GM19324 (cell line): ENCODE measurements around the gene ZC3H4.
"Not testable (repeated sequence)": the region's sequence is repeated elsewhere in the genome, so short reads cannot be mapped to it uniquely, and the experiment has no call there.

Experiments used
- ATAC-seq: cut with Tn5 transposase; IDR thresholded peaks from one replicate; pipeline ENCODE4 v1.9.1; 2021; ENCODE audit warnings: mild to moderate bottlenecking, moderate library complexity; ENCODE audit not compliant: unreplicated experiment, low FRiP score

ZC3H4 gene

DNA sequence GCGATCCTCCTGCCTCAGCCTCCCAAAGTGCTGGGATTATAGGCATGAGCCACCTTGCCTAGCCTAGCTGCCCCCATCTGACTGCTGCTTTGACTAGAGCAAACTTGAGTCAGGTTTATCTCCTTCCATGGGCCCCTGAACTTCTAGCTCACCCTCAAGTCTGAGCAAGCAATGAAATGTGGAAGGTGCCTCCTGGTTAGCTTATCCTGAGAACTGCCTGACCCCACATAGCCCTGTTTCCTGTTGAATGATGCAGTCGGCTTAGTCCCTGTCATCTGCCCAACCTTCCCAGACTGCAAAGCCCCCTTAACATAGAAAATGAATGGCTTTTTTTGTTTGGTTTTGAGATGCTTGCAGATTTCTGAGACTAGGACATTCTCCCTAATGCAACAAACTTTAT, 56.2 kb downstream of the ZC3H4 start:
- ATAC-seq = no peak

DNA sequence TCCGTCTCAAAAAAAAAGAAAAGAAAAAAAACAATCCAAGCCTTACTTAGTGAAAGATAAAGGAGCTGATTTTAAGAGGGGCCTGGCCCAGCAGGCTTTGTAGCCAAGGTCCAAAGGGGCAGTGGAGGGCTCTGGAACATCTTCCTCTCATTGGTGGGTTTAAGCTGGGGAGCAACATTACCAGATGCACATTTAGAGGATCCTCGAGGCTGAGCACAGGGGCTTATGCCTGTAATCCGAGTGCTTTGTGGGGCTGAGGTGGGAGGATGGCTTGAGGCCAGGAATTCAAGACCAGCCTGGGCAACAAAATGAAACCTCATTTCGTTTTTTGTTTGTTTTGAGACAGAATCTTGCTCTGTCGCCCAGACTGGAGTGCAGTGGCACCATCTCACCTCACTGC, 57.2 kb downstream of the ZC3H4 start:
- no peak for ATAC-seq

DNA sequence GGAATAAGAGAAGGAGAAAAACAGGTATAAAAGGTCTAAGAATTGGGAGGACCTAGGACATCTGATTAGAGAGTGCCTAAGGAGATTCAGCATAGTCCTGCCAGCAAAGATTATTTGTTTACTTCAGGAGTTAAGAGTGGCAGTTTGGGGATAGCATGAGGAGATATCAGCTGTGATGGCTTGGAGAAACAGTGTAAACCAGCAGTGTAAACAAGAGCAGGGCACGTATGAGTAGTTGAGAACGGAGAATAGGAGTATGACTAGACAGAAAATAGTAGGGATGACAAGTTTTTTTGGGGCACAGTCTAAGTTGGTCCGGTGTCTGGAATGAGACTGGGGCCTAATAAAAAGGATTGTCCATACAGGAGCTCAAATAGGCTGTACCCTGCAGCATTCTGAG, 63.0 kb downstream of the ZC3H4 start:
- ATAC-seq = not testable (repeated sequence)

DNA sequence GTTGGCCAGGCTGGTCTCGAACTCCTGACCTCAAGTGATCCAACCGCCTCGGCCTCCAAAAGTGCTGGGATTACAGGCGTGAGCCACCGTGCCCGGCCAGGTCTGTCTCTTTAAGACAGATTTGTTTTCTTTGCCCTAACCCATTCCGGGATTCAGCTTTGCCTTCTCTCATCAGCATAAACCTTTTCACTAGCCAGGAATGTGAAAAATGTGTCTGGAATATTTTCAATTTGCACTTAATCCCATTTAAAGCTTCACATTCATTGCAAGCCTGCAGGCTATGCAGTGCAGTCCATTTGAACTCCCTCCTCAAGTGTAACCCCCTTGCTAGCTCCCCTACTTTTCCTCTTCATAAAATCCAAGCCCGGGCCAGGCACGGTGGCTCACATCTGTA, 64.3 kb downstream of the ZC3H4 start:
- ATAC-seq = no peak

DNA sequence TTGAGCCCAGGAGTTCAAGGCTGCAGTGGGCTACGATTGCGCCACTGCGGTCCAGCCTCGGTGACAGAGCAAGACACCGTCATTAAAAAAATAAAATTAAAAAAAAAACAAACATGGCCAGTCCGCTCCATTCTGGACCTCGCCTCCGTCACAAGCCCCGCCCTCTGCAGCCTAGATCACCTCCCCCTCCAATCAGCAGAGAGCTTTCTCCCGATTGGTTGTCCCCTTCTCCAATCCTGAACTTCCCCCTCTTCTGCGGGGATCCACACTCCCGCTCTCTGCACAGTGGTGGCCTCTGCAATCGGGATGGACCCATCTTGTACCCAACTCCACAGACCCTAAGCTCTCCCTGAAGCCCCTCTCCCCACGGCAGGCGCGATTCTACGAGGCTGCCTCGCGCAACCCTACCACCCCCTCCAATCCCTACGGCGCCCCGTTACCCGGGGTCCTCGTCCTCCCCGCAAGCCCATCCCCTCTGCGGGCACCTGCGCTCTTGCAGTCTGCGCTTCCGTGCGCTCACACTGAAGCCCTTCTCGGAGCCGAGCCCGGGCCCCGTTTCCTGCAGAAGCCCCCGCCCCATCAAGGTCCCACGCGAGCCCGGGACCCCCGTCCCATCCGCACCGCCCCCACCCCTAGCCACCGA, 65.7 kb downstream of the ZC3H4 start:
- ATAC-seq = peak; percentile 16

DNA sequence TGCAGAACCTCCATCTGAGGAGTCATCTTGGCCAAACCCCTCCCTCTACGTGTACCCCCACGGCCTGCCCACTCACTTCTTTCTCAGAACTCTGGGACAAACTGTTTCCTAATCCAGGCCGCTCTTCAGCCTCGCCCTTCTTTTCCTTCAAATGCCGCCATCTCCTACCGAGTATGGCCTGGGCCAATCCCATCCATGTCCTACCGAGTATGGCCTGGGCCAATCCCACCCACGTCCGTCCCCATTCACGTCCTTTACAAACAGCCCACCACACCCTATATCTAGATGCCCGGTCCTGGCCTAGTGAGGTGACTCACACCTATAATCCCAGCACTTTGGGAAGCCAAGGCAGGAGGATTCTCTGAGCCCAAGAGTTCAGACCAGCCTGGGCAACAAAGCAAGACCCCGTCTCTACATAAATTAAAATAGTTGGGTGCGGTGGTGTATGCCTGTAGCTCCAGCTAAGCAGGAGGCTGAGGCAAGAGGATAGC, 66.3 kb downstream of the ZC3H4 start:
- ATAC-seq = no peak

DNA sequence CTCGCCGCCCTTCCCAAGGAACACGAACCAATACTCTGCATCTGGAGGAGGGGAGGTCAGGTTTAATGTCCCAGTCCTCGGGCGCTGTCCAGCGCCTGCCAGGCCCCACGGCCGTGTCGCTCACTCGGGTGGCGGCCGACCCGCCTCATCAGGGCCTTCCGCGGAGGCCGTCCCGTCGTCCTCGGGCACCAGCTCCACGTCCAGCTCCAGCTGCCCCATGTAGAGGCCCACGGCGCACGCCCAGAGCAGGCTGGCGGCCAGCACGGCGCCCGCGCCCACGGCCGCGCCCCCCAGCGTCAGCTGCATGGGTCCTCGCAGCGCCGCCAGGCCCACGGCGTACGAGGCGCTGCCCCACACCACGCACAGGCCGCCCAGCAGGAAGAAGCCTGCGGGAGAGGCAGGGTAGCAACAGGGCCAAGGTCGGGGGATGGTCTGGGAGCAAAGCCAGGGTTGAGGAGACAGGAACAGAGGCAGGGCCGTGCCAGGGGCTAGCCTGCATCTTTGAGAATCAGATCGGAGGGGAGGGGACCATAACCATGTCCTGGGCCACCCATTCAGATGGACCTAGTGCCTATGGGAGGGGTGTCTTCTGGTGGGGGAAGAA, 67.6 kb downstream of the ZC3H4 start:
- ATAC-seq = no peak

DNA sequence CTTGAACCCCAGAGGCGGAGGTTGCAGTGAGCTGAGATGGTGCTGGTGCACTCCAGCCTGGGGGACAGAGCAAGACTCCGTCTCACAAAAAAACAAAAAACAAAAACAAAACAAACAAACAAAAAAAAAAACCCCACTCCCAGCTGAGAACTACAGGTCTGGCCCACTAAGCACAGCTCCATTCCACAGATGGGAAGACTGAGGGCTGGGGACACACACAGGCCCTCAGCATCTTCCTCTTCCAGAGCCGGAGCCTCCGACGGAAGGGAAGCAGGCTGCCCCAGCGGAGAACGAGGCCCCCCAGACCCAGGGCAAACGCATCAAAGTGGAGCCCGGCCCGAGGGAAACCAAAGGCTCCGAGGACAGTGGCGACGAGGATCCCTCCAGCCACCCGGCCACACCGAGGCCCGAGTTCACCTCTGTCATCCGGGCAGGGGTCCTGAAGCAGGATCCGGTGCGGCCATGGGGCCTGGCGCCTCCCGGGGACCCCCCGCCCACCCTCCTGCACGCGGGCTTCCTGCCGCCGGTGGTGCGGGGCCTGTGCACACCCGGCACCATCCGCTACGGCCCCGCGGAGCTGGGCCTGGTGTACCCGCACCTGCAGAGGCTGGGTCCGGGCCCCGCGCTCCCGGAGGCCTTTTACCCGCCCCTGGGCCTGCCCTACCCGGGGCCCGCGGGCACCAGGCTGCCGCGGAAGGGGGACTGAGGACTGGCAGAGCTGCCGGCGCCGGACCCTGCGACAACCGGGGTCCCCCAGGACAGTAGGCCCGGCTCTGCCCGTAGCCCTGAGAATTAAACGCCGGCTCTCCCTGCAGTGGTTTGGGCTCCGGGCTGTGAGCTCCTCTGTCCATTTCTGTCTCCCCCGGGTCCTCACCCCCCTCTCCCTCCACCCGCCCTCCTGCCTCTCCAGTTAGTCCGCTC, 68.4 kb downstream of the ZC3H4 start:
- no peak for ATAC-seq

DNA sequence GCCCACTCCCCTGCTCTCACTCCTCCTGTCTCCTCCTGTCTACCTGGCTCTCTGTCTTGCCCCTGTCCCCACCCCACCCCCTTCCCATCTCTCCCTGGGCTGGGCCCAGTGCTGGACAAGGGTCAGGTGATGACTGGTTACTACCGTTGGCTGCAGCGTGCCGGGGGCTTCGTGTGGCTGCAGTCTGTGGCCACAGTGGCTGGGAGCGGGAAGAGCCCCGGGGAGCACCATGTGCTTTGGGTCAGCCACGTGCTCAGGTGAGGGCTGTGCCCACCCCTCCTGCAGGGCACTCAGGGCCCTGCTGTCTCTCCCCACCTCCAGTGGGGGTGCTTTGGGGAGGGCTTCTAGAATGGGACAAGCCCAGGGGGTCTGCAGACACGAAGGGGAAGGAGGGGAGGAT, 72.7 kb downstream of the ZC3H4 start:
- ATAC-seq = no peak

DNA sequence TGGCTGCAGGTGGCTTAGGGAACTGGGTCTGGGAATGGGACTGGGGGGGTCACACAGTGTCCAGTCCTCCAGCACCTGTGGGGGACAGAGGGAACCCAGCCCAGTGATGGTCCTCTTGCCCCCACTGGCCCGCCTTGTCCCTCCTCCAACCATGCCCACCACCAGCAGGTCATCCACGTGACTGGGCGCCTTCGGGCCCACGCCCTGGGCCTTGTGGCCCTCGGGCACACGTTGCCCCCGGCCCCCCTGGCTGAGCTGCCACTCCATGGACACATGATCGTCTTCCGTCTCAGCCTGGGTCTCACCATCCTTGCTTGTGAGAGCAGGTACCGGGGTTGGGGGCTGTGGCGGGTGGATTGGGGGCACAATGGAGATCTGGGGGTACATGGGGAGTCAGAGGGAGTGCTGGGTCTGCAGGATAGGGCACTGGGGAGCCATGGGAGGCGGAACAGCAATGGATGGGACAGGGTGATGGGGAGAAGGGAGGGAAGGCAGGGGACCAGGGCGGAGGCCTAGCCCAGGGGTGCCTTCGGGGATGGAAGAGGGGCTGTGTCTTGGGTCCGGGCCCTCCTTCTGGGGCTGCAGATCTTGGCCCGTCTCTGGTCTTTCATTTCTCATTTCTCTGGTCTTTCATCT, 74.2 kb downstream of the ZC3H4 start:
- ATAC-seq = no peak

DNA sequence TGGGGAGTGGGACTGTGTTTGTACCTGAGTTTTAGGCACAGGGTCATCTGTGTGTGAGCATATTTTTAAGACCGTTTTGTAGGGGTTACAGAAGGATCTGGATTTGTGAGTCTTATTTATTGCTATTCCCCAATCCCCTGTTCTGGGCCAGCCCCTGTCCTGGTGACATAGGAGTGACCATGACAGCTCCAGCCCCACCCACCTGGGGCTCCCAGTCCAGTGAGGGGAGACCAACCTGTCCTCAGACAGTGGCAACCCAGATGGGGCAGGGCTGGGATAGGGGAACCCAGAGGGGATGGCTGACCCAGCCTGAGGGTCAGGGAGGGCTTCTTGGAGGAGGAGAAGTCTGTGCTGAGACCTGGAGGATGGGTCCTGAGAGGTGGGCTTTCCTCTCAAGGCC, 75.8 kb downstream of the ZC3H4 start:
- ATAC-seq = no peak

DNA sequence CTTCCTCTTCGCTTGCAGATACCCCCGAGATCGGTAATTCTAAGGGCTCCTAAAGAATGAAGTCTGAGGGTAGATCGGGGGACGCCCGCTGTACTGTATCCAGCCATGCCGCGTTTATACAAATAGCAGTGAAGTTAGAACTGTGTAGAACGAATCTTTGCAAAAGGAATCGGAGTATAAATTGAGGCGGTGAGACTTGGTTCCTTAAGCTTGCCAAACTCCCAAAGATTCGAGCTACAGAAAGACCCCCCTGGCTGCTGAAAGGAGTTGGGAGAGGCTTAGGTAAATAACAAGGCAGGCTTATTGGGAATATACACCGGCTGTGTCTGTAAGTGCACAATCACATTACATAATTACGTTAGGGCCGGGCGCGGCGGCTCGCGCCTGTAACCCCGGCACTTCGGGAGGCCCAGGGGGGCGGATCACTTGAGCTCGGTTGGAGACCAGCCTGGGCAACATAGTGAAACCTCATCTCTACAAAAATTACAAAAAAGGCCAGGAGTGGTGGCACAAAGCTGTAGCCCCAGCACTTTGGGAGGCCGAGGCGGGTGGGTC, 77.4 kb downstream of the ZC3H4 start:
- ATAC-seq = no peak

DNA sequence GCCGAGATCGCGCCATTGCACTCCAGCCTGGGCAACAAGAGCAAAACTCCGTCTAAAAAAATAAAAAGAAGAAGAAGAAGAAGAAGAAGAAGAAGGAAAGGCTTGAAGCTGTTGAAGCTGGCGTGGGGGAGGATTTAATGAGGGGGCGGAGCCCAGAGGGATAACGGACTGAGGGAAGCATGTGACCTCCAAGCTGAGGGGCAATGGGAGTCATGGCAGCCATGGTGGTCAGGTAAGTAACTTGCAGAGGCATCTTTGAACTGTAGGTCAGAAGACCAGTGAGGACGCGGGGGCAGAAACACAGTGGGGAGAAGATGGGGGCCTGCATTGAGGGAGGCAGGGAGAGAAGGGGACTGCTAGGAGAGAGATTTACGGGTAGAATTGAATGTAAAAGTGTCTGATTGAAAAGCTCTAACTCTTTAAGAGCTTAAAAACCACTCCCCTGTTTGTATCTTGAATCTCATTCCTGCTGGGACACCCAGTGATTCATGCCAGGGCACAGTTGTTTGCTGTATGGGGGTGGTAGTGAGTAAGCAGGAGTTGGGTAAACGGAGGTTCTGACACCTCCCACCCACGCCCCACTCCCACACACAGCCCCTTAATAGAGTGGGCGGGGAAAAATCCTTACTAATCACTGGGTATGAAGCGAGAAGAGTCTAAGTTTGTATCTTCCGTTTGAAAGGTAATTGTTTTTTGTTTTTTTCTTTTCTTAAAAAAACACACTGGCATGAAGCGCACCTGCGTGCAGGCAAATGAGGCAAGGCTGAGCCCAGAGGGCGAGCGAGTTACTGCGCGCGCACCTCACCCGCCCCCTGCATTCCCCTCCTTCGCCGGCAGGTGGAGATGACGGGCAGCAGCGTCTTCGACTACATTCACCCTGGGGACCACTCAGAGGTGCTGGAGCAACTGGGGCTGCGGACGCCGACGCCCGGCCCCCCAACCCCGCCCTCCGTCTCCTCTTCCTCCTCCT, 78.2 kb downstream of the ZC3H4 start:
- ATAC-seq = peak; percentile 87

DNA sequence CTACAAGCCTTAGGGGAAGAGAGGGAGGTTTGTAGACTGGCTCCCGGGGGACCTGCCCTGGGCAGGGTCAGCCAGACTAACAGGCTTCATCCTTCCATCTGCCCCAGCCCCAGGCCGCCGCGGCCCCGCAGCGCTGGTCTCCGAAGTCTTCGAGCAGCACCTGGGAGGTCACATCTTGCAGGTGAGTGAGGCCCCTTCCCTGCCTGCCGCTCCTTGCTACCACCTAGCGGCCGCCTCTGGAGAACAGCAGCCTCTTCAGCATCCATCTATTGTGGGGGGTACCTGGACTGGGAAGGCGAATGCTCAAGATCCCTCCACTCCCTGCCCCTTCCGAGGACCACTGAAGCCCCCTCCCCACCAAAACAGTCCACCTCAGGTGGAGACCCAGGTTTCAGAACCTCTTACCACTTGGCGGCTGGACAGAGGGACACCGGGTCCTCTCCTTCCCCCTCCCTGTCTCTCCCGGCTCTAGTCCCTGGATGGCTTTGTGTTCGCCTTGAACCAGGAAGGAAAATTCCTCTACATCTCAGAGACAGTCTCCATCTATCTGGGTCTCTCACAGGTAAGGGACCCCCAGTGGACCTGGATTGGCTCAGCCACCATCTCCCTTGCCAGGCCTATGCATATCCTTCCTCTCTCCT, 81.3 kb downstream of the ZC3H4 start:
- ATAC-seq = no peak

DNA sequence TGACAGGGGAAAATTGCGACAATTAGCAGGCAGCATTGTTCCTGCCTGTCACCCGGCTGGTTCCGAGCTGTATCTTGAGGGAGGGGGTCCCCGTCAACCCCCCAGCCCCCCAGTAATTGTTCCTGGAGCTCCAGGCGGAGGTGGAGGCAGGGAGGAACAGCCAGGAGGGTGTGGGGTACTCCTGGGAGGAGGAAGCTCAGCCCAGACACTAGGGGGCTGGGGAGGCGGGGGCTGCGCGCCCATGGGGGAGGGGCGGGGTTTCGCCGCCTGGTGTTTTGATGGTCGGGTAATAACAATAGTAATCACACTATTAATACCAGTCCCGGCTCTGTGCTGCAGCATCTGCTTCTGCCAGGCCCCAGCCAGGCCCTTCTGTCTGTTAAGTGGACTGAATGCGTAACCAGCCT, 85.4 kb downstream of the ZC3H4 start:
- ATAC-seq = no peak

DNA sequence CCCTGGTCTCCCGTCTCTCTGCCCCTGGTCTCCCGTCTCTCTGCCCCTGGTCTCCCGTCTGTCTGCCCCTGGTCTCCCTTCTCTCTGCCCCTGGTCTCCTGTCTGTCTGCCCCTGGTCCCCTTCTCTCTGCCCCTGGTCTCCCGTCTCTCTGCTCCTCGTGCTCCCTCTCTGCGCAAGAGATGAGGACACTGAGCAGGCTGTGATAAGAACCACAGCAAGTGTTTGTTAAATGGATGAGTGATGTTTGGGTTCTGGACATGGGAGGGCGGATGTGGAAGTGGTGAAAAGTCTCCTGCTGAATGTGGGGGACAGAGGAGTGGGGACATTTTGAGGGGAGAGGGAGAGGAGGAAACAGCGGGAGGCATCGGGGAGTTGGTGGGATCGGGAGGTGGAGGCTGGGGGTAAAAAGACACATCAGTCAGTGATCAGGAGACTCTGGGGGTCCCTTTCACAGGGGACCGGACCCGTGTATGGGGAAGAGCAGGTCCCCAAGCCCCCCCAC, 85.9 kb downstream of the ZC3H4 start:
- no peak for ATAC-seq

DNA sequence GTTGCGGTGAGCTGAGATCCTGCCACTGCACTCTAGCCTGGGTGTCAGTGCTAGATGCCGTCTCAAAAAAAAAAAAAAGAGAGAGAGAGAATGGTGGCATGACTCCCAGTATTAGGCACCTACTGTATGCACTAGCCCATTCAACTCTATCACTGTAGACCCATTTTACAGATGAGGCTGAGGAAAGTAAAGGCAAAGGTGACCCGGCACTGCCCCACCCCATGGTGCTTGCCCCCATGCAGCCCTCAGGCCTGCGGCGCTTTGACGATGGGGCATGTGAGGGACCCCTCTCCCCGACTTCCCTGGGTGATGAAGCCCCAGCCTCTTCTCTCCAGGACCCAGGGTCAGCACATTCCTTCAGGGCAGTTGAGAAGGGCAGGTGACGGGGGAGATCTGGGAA, 86.7 kb downstream of the ZC3H4 start:
- no peak for ATAC-seq

DNA sequence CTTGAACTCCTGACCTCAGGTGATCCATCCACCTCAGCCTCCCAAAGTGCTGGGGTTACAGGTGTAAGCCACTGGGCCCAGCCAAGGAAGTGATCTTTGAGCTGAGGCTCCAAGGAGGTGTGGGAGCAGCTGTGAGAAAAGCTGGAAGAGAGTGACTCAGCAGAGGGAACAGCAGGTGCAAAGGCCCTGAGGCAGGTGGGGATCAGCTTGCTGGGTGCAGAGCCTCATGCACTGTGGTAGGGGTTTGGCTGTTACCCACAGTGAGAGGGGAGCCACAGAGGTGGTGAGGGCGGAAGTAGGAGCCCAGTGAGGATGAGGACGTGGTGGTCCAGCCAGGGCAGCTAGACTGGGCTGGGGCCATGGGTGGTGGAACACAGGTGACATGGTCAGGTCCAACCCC, 87.4 kb downstream of the ZC3H4 start:
- no peak for ATAC-seq

DNA sequence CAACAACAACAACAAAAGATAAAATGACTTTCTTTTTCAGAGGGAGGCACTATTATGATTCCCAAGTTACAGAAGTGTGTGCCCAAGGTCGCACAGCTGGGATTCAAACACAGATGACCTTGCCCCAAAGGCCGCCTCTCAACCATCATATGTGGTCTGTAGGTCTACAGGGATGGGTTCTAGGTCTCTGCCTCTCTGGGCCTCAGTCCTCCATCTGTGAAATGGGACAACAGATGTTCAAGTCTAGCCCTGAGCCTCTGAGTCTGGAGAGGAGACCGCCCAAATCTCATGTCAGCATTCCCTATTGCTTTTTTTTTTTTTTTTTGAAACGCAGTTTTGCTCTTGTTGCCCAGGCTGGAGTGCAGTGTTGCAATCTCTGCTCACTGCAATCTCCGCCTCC, 89.1 kb downstream of the ZC3H4 start:
- ATAC-seq = no peak
